OCI-LY7 (cell line): ENCODE data around the gene MACROD2. TPM values are rescaled to one million over a fixed set of nuclear protein-coding genes. Genes with fewer than 3 reads are reported as not detected.

Source experiments
- BruUV-seq: library from RNA; stranded (reverse); fragments of 400-500 nt; replicated peaks from 2 replicates; lab custom pipeline; 2021; lab: Mats Ljungman, UMichigan
- CTCF ChIA-PET: fragments of 300-600 bp; sonication (Branson Sonifier 250); formaldehyde crosslinking; loops from one replicate; lab custom pipeline; 2022; ENCODE audit warnings: antibody characterized with exemption; ENCODE audit not compliant: unreplicated experiment; lab: Charles Lee
- POLR2A ChIA-PET: fragments of 300-600 bp; sonication (Branson Sonifier 250); formaldehyde crosslinking; loops from one replicate; lab custom pipeline; 2022; ENCODE audit warnings: antibody characterized with exemption; lab: Charles Lee
- DNase-seq: peaks from one replicate; pipeline ENCODE4 v3.0.0-alpha.2; 2015; ENCODE audit warnings: low spot score
- H2AFZ ChIP-seq: fragments of 200-600 bp; sonication (generic), shearing (Covaris generic); 2 replicates; pipeline ENCODE4 v1.6.1; 2014; ENCODE audit warnings: mild to moderate bottlenecking, antibody characterized with exemption, low read length, moderate library complexity
- H3K27ac ChIP-seq: fragments of 200-600 bp; sonication (generic); 2 replicates; pipeline ENCODE4 v1.5.1; 2014; ENCODE audit warnings: mixed run types, low read depth, mild to moderate bottlenecking, moderate library complexity, low read length, inconsistent platforms; ENCODE audit not compliant: poor library complexity, severe bottlenecking
- H3K36me3 ChIP-seq: fragments of 200-600 bp; sonication (generic); 2 replicates; pipeline ENCODE4 v1.6.1; 2014; ENCODE audit warnings: mild to moderate bottlenecking, antibody characterized with exemption, low read length, moderate library complexity, mixed read lengths; ENCODE audit not compliant: insufficient read depth
- H3K4me1 ChIP-seq: fragments of 200-600 bp; sonication (generic); 2 replicates; pipeline ENCODE4 v1.5.1; 2014; ENCODE audit warnings: mild to moderate bottlenecking, low read length; ENCODE audit not compliant: insufficient read depth, poor library complexity, severe bottlenecking
- H3K4me2 ChIP-seq: fragments of 200-600 bp; sonication (generic); 2 replicates; pipeline ENCODE4 v1.6.1; 2014; ENCODE audit warnings: mild to moderate bottlenecking, low read length
- H3K4me3 ChIP-seq: fragments of 200-600 bp; sonication (generic); 2 replicates; pipeline ENCODE4 v1.5.1; 2014; ENCODE audit warnings: mild to moderate bottlenecking, low read depth, low read length; ENCODE audit not compliant: poor library complexity, severe bottlenecking
- H3K79me2 ChIP-seq: fragments of 200-600 bp; sonication (generic); 2 replicates; pipeline ENCODE4 v1.6.1; 2016; ENCODE audit warnings: low read depth, mild to moderate bottlenecking, low read length, moderate library complexity, mixed read lengths; ENCODE audit not compliant: insufficient read depth
- H3K9me2 ChIP-seq: fragments of 200-600 bp; sonication (generic); 2 replicates; pipeline ENCODE4 v1.6.1; 2016; ENCODE audit warnings: mild to moderate bottlenecking, low read length, mixed read lengths; ENCODE audit not compliant: insufficient read depth
- H3K9me3 ChIP-seq: fragments of 200-600 bp; sonication (generic); 2 replicates; pipeline ENCODE4 v1.6.1; 2014; ENCODE audit warnings: mild to moderate bottlenecking, mixed run types, low read length, mixed read lengths
- H4K20me1 ChIP-seq: fragments of 200-600 bp; sonication (generic); 2 replicates; pipeline ENCODE4 v1.6.1; 2014; ENCODE audit warnings: mild to moderate bottlenecking, antibody characterized with exemption, low read length, moderate library complexity, mixed read lengths; ENCODE audit not compliant: insufficient read depth
- EZH2phosphoT487 ChIP-seq: fragments of 200-600 bp; sonication (generic); IDR thresholded peaks from 2 replicates; pipeline ENCODE4 v1.6.1; 2018; ENCODE audit warnings: low read depth, borderline replicate concordance, mild to moderate bottlenecking, mixed run types, antibody characterized with exemption, low read length, moderate library complexity, mixed read lengths
- intact Hi-C: fragments of 100-400 bp; cut with micrococcal nuclease; formaldehyde crosslinking; loops from one replicate; pipeline ENCODE4 v1.10.0; 2022; ENCODE audit not compliant: unreplicated experiment
- total RNA-seq, 2 experiments: library from RNA; depleted of rRNA in 1 of 2; stranded (reverse); fragments of >200 nt in 1 of 2; shearing (Covaris generic) in 1 of 2; gene quantifications; 2 replicates each; pipeline ENCODE4 v1.2.3, GENCODE V29; 2014 to 2022
- TF ChIP-seq, protein P1 (sequence below): fragments of 200-600 bp; sonication (generic); conservative IDR thresholded peaks from 2 replicates; pipeline ENCODE4 v1.5.1; 2014; ENCODE audit warnings: mild to moderate bottlenecking, antibody characterized with exemption, low read length, moderate library complexity, mixed read lengths

The MACROD2 gene
- total RNA-seq, 2 experiments from 2014 or later, result 0.09 to 4.5 TPM

DNA sequence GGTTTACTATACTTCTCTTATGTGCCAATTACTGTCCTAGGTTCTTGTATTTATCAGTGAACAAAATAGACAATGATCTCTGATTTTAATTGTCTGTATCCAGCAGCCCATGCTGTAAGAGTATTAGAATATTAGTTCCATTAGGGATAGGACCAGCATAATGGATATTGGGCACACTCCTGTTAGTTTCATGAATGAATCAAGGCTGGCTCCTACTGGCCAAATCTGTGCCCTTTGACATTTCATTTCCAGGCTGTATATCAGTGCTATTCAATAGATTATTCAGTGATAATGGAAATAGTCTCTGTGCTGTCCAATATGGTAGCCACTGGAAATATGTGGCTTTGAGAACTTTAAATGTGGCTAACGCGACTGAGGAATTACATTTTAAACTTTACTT, 1350.0 kb downstream of the MACROD2 start:
- Histone ChIP-seq H3K4me2 (no peak overlapping the region), H4K20me1 (no peaks in the 10 kb centered on the region), H2AFZ (no peak overlapping the region), H3K79me2 (no peaks in the 10 kb centered on the region), H3K4me3 (no peak overlapping the region), H3K4me1 (no peaks in the 10 kb centered on the region), H3K27ac (no peak overlapping the region), H3K9me3 (no peaks in the 10 kb centered on the region), H3K9me2 (no peaks in the 10 kb centered on the region), H3K36me3 (no peaks in the 10 kb centered on the region)
- ChIA-PET POLR2A (no interaction called here), CTCF (no interaction called here)
- TF ChIP-seq EZH2phosphoT487, result no peak
- TF ChIP-seq, protein P1, sequence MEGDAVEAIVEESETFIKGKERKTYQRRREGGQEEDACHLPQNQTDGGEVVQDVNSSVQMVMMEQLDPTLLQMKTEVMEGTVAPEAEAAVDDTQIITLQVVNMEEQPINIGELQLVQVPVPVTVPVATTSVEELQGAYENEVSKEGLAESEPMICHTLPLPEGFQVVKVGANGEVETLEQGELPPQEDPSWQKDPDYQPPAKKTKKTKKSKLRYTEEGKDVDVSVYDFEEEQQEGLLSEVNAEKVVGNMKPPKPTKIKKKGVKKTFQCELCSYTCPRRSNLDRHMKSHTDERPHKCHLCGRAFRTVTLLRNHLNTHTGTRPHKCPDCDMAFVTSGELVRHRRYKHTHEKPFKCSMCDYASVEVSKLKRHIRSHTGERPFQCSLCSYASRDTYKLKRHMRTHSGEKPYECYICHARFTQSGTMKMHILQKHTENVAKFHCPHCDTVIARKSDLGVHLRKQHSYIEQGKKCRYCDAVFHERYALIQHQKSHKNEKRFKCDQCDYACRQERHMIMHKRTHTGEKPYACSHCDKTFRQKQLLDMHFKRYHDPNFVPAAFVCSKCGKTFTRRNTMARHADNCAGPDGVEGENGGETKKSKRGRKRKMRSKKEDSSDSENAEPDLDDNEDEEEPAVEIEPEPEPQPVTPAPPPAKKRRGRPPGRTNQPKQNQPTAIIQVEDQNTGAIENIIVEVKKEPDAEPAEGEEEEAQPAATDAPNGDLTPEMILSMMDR, result no peak
- DNase-seq, result no peak
- intact Hi-C loops, result no loop called here
- no TSS peak for BruUV-seq

DNA sequence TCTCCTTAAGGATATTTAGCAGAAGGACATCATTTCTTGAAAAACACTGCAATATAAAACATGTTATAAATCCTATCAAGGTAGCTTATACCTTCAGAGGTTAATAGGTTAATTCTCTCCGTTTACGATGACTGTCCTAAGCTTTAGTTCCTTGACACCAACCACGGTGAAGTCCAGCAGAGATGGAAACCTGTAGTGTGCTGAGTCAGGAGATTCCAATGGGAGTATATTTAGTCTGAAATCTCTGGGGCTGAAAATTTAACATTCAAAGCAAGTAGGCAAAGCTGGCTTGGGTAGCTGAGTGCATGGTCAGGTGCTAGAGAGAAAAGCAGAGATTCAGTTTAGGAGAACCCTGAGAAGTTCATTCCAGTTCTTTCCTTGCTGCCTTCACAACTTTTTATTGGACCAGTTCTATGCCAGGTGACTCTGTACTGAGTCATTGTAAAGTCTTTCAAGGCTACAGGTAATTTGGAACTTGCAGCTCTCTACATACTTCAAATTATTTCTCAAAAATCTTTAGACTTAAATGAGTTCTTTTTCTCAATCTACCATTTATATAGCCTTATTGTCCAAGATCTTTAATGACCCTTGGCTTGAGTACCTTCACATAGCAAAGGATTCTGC, 1351.5 kb downstream of the MACROD2 start:
- H4K20me1 ChIP-seq, result no peaks in the 10 kb centered on the region
- H3K27ac ChIP-seq, result no peak overlapping the region
- ChIA-PET POLR2A (no interaction called here), CTCF (no interaction called here)
- no peak overlapping the region for H3K4me3 ChIP-seq
- no peaks in the 10 kb centered on the region for H3K79me2 ChIP-seq
- DNase-seq, result no peak
- no peaks in the 10 kb centered on the region for H3K4me1 ChIP-seq
- H2AFZ ChIP-seq, result no peak overlapping the region
- H3K9me2 ChIP-seq, result no peaks in the 10 kb centered on the region
- intact Hi-C loops, result no loop called here
- H3K36me3 ChIP-seq, result no peaks in the 10 kb centered on the region
- H3K4me2 ChIP-seq, result no peak overlapping the region
- TF ChIP-seq EZH2phosphoT487, result no peak
- TF ChIP-seq, protein P1, result no peak
- no peaks in the 10 kb centered on the region for H3K9me3 ChIP-seq
- BruUV-seq, result no TSS peak

DNA sequence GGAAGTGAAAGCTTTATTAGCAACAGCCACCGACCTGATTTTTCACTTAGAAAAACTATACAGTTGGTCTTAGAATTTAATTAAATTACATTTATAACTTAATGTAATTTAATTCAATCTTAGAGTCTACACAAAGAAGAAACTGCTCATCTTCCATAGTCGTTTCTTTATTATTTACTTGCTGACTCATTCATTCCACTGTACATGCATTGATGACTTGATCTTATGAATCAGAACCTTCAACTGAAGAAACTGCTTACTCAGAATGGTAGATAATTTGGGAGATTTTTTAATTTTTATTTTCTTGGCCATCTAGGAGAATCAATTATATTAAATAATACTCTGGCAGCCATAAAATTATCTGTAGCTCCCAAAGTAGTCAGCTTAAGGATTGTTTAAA, 1363.7 kb downstream of the MACROD2 start:
- no peaks in the 10 kb centered on the region for H3K4me1 ChIP-seq
- DNase-seq, result no peak
- no TSS peak for BruUV-seq
- no peaks in the 10 kb centered on the region for H3K36me3 ChIP-seq
- ChIA-PET POLR2A (no interaction called here), CTCF (no interaction called here)
- no peak overlapping the region for H3K4me2 ChIP-seq
- TF ChIP-seq, protein P1, result no peak
- TF ChIP-seq EZH2phosphoT487, result no peak
- no peaks in the 10 kb centered on the region for H3K9me3 ChIP-seq
- no peak overlapping the region for H3K27ac ChIP-seq
- H3K79me2 ChIP-seq, result no peaks in the 10 kb centered on the region
- H4K20me1 ChIP-seq, result no peaks in the 10 kb centered on the region
- no peak overlapping the region for H2AFZ ChIP-seq
- no peaks in the 10 kb centered on the region for H3K9me2 ChIP-seq
- intact Hi-C loops, result no loop called here
- no peak overlapping the region for H3K4me3 ChIP-seq
